GM04503 (cell line): Measurements from ENCODE around the gene YIPF1.
A peak's percentile ranks its signal among the peaks of the same experiment; 100 is the strongest.
"Not testable (repeated sequence)": the region's sequence is repeated elsewhere in the genome, so short reads cannot be mapped to it uniquely, and the experiment has no call there.

Experiments used
- DNase-seq: peaks from one replicate; pipeline ENCODE4 v3.0.0-alpha.2; 2012; ENCODE audit warnings: low read depth

The YIPF1 gene

DNA sequence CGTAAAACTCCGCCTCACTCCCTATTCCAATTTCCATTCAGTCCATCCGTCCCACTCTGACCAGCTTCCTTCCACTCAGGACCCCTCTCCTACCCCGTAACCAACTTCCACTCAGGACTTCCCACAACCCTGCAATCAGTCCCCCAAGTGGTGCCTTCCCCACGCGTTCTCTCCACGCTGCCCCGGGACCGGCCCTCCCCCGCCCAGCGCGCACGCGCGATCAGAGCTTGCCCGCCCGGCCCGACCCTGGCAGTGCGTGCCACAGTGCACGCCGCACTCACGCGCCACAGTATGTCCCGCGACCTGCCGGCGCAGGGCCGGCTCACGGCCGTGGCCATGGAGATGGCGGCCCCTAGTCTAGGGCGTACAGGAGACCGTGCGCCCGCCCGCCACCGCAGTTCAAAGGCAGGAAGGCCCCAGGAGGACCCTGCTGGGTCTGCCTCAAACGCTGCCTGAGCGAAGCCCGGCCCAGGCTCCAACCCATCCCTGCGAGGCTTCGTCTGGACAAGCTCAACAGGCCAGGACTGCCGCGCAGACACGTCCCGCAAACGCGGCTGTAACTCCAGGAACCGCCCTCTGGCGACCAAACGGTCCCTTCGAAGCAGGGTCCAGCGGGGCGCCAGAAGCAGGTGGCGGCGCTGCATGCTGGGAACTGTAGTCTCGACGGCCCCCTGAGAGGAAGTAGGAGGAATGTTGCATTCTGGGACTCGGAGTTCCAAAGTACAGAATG is 51.5 kb downstream of the YIPF1 start, which contains the start of gene NDC1:
NDC1 (minus strand) TSS at position 373 of the 730 bp plus-strand sequence; CDS start at position 338, 35 bp downstream.
- peak; percentile 86 for DNase-seq

DNA sequence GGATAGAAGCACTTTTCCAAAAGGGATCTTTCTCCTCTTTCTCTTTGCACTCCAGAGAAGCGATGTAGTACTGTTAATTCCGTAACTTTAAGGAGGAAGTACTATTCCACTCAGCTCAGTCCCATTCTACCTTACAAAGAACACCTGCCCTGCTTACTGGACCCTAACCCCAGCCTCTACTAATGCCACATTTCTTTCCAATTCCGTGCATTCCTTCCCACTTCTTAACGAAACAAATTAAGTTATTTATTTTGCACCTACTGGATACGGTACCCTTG is 52.0 kb downstream of the YIPF1 start:
- DNase-seq = no peak

DNA sequence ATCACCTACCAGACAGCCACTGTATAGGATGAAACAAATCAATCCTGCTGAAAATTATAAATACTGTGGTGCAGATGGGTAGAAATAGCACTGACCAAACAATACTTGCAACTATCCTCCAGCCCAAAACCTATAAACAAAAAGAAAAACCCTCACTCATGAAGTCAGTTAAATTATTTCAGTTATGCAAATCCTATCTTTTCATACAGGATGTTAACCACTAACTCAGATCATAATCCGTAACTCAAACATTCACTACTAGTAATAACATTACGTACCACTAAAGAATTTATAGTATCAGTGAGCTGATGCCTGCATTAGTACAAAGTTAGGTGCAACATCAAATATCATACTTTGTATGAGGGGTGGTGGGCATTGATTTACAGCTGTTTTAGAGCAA is 54.1 kb downstream of the YIPF1 start:
- DNase-seq = no peak

DNA sequence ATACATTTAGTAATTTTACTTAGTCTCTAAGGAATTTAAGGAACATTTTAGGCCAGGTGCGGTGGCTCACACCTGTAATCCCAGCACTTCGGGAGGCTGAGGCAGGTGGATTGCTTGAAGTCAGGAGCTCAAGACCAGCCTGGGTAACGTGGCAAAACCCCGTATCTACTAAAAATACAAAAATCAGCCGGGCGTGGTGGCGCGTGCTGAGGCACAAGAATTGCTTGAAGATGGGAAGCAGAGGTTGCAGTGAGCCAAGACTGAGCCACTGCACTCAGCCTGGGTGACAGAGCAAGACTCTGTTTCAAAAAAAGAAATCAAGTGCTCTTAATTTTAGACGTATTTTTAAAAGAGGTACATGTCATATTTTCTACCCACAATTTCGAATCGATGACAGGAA is 54.8 kb downstream of the YIPF1 start:
- no peak for DNase-seq

DNA sequence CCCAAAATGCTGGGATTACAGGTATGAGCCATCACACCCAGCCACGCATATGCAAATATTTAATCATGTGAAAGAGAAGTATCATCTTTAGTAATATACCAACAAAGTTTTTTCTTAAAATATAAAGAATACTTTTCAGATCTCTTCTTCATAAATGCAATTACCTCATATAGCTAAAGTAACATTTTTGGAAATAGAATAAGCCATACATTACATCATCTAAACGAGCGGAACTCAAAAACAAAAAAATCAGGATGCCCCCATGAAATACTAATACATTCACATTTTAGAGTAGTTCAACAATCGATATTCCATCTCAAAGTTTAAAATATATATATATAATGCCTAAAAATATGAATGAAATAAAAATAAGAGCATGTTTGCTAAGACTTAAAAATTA is 56.2 kb downstream of the YIPF1 start:
- DNase-seq = no peak

DNA sequence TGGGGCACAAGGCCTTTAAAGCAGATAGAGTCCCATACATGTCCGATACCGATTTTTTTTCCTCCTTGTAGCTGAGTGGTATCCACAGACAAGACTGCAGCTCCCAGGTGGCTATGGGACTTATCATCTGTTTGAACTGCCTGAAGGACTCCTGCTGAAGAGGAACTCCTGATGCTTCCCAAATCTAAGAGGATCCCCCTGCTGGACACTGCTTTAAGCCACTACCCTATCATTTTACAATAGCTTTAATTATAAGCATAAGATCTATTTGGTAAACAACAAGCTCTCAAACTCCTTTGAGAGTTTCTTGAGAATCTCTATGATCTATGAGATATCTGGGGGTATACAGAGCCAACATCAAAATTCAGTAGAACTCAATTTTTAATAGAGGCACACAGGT is 63.2 kb downstream of the YIPF1 start:
- no peak for DNase-seq

DNA sequence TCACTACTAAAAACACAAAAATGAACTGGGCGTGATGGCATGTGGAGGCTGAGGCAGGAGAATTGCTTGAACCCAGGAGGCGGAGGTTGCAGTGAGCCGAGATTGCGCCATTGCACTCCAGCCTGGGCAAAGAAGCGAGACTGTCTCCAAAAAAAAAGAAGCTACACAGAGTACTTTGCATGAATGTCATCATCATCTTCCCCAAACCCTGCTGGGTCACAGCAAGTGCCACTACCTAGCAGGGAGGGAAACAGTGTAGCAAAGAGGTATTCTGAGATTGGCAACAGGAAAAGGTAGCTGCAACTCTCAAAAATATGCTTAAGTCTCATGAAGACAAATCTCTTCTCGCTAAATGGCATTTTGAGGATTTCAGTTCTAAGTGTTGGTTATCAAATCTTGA is 64.3 kb downstream of the YIPF1 start:
- no peak for DNase-seq

DNA sequence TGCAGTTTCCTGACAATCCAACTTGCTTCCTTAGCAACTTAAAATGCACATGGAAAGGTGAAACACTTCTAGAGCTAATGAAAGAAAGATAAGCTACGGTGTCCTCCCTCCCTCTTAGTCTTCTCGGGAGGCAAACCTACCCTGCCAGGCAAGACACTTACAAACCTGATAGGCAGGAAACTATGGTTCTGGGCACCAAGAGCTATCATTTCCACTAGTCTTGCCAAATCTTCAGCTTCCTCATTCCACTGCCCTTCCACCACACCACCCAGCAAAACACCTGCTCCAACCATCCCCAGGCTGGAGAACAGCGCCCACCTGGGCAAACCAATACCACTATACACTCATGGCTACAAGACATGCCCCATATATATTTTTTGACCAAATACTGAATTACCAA is 66.7 kb downstream of the YIPF1 start:
- DNase-seq = no peak

DNA sequence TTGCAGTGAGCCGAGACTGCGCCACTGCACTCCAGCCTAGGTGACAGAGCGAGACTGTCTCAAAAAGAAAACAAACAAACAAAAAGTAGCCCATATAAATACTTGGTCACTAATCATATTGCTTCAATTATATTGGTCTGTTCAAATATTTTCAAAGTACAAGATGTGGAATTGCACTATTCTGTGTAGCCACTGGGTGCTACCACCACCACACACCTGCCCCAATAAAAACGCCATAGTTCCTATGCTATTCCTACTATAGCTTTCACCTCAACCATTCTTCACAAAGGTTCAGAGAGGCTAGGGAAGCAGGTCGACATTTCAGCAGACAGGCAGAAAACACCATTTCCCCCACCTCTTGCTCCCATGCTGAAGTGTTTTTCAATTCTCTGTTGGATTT is 68.2 kb downstream of the YIPF1 start:
- DNase-seq = no peak

DNA sequence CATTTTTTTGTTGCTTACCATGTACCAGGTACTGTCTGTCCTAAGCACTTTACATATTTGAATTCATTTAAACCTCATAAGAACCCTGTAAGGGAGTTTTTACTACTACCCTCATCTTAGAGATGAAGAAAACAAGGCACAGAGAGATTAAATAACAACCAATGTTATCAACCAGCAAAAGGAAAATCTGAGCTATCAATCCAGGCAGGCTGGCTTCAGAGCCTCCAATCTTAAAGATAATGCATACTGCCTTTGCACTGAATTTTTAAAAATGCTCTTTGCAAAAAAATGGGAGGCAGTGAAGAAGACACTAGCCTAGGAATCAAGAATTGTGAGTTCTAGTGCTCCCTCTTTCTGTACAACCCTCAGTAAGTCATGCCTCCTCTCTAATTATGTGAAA is 70.2 kb downstream of the YIPF1 start:
- no peak for DNase-seq

DNA sequence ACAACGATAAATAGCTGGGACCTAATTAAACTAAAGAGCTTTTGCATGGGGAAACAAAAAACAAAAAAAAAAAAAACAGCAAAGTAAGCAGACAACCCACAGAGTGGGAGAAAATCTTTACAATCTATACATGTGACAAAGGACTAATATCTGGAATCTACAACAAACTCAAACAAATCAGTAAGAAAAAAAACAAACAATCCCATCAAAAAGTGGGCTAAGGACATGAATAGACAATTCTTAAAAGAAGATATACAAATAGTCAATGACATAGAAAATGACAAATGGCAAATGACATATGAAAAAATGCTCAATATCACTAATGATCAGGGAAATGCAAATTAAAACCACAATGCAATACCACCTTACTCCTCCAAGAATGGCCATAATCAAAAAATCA is 73.0 kb downstream of the YIPF1 start:
- not testable (repeated sequence) for DNase-seq

DNA sequence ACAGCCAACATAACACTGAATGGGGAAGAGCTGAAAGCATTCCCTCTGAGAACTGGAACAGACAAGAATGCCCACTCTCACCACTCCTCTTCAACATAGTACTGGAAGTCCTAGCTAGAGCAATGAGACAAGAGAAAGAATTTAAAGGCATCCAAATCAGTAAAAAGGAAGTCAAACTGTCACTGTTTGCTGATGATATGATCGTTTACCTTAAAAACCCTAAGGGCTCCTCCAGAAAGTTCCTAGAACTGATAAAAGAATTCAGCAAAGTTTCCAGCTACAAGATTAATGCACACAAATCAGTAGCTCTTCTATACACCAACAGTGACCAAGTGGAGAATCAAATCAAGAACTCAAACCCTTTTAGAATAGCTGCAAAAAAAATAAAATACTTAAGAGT is 74.1 kb downstream of the YIPF1 start:
- DNase-seq = not testable (repeated sequence)

DNA sequence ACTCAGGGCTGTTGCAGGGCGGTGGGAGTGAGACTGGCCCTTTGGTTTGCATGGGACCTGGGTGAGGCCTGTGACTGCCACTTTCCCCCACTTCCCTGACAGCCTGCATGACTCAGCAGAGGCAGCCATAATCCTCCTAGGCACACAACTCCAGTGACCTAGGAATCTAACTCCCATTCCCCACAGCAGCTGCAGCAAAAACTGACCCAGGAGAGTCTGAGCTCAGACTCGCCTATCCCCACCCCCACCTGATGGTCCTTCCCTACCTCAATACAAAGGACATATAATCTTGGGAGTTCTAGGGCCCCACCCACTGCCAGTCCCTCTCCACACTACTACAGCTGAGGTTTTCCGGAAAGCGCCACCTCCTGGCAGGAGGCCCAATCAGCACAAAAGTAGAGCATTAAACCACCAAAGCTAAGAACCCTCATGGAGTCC is 78.2 kb downstream of the YIPF1 start:
- no peak for DNase-seq

DNA sequence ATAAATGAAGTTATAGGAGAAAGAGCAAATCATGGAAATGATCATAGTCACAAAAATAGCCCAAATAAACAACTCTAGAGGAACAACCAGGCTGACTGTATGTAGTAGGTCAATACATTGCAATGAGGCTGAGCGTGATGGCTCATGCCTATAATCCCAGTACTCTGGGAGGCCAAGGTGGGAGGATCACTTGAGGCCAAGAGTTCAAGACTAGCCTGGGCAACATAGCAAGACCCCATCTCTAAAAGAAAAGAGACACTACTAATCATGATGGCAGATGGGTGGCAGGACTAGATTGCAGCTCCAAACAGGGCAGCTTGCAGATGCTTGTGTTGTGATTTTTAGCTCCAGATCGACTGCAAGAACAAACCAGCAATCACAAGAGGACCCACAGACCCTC is 79.1 kb downstream of the YIPF1 start:
- no peak for DNase-seq

DNA sequence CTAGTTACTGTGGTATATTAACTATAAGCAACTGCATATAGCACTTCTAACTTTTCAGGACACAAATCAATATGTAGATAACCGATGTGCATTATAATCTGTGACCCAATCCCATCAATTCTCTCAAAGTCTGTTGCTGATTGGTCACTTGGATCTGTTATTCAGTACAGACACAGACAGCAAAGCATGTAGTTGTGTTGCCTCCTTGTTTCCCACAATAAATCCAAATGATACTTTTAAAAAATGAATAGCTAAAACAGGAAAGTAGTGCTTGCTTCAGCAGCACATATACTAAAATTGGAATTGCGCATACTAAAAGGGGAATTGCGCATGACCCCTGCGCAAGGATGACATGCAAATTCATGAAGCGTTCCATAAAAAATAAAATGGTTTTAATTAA is 79.6 kb downstream of the YIPF1 start:
- no peak for DNase-seq

DNA sequence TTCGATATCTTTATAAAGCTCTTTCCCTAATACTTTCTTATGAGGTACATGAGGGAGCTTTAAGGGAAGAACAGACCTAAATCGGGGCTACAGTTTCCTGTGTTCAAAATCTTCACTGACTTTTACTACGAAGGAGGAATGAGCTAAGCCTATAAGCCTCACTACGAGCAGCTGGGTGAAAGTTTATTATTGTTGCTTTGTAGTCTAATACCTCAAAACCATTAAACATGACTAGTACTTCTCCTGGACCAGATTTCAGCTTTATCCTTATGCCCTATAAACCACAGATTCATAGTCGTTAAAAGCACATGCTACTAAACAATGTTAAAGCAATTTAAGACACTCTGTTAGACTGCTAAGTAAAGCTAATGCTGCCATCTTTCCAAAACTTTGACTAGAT is 81.7 kb downstream of the YIPF1 start:
- DNase-seq = peak; percentile 39

DNA sequence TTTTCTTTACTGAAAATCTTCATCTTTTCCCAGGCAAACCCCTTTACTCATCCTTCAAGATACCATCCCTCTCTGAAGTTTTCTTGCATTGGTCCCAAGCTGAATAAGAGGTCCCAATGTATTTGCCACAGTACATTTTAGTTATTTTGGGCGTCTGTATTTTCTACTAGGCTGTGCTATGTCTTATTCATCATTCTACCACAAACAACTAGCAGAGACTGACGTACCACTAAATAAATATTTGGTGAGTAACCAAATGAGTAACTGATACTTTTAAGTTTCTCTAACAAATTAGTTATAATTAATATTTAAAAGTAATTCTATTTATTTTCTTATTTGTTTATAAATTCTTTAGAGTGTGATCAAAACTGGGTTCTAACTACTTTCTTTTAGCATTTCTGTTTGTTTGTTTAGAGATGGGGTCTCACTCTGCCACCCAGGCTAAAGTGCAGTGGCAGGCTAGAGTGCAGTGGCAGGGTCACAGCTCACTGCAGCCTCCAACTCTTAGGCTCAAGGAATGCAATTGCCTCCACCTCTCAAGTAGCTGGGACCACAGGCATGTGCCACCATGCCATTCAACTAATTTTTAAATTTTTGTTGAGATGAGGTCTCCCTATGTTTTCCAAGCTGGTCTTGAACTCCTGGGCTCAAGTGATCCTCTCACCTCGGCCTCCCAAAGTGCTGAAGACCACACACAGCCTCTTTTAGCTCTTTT is 84.6 kb downstream of the YIPF1 start:
- no peak for DNase-seq

DNA sequence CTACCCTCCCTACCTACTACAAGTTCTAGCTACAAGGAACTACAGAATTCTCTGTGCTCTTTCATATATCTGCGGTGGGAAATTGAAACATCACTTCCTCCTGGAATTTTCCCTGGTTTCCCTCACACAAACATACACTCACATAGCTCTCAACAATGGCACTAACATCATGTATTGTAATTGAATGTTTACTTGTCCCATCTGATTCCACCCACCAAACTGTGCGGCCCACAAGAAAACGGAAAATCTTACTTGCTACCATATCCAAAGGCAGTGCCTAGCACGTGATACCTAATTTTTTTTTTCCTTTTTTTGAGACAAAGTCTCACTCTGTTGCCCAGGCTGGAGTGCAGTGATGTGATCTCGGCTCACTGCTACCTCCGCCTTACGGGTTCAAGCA is 85.4 kb downstream of the YIPF1 start:
- DNase-seq = no peak
